Ramos (cell line): Measurements from ENCODE around the gene TPM1.

Experiments used
- in situ Hi-C: fragments of 300-500 bp; cut with MboI; formaldehyde crosslinking; loops from one replicate; pipeline ENCODE4 v1.14.3; 2022; ENCODE audit warnings: low sequenced_read_pairs; ENCODE audit not compliant: unreplicated experiment

The TPM1 gene

GRCh38 chr15:63040509-63040908 lies 2.0 kb upstream of the TPM1 start:
- in situ Hi-C loops = no loop called here

- in situ Hi-C loops = no loop called here
Measured at GRCh38 chr15:63040954-63041353, 1.6 kb upstream of the TPM1 start.

- in situ Hi-C loops = no loop called here
Measured at GRCh38 chr15:63041402-63041973, 1.1 kb upstream of the TPM1 start.

- in situ Hi-C loops = no loop called here
Measured at GRCh38 chr15:63042877-63043334, 359 bp downstream of the TPM1 start.

GRCh38 chr15:63043335-63044076 lies 959 bp downstream of the TPM1 start:
- in situ Hi-C loops = no loop called here

- in situ Hi-C loops = no loop called here
Measured at GRCh38 chr15:63044077-63044644, 1.6 kb downstream of the TPM1 start.

GRCh38 chr15:63044645-63045464 lies 2.3 kb downstream of the TPM1 start:
- in situ Hi-C loops = no loop called here

GRCh38 chr15:63045465-63045840 lies 2.9 kb downstream of the TPM1 start:
- in situ Hi-C loops = no loop called here

- in situ Hi-C loops = no loop called here
Measured at GRCh38 chr15:63045879-63046278, 3.3 kb downstream of the TPM1 start.

- in situ Hi-C loops = no loop called here
Measured at GRCh38 chr15:63046917-63047760, 4.6 kb downstream of the TPM1 start.

GRCh38 chr15:63047792-63048114 lies 5.2 kb downstream of the TPM1 start:
- in situ Hi-C loops = no loop called here

- in situ Hi-C loops = no loop called here
Measured at GRCh38 chr15:63048115-63048775, 5.7 kb downstream of the TPM1 start.

- in situ Hi-C loops = no loop called here
Measured at GRCh38 chr15:63048776-63049665, 6.5 kb downstream of the TPM1 start.

- in situ Hi-C loops = loop anchor here (10.0 kb wide), 1 partner anchor 355 kb away; no protein-coding TSS in a partner anchor
Measured at GRCh38 chr15:63049783-63050371, 7.3 kb downstream of the TPM1 start.

GRCh38 chr15:63050731-63051155 lies 8.2 kb downstream of the TPM1 start:
- in situ Hi-C loops = loop anchor here (10.0 kb wide), 1 partner anchor 354 kb away; no protein-coding TSS in a partner anchor

- in situ Hi-C loops = loop anchor here (10.0 kb wide), 1 partner anchor 353 kb away; no protein-coding TSS in a partner anchor
Measured at GRCh38 chr15:63051156-63052066, 8.9 kb downstream of the TPM1 start.
